H9 (cell line): ENCODE measurements around the gene ZBP1. TPM values are rescaled to one million over a fixed set of nuclear protein-coding genes. Genes with fewer than 3 reads are reported as not detected.

Source experiments
- DNase-seq: peaks from one replicate; pipeline ENCODE4 v3.0.0-alpha.2; 2017
- H2AFZ ChIP-seq: one replicate; pipeline ENCODE4 v1.6.1; 2013; ENCODE audit warnings: mild to moderate bottlenecking, low read length, control low read depth, moderate library complexity
- H2AK5ac ChIP-seq: 2 replicates; pipeline ENCODE4 v1.6.1; 2013; ENCODE audit warnings: low read length, control low read depth, mixed read lengths; ENCODE audit not compliant: insufficient read length
- H2BK120ac ChIP-seq: one replicate; pipeline ENCODE4 v1.6.1; 2013; ENCODE audit warnings: low read depth, mild to moderate bottlenecking, low read length, control low read depth, inconsistent platforms; ENCODE audit not compliant: poor library complexity, severe bottlenecking
- H2BK12ac ChIP-seq: 2 replicates; pipeline ENCODE4 v1.6.1; 2013; ENCODE audit warnings: low read length, control low read depth, mixed read lengths, low read depth; ENCODE audit not compliant: insufficient read length
- H2BK15ac ChIP-seq: 2 replicates; pipeline ENCODE4 v1.6.1; 2013; ENCODE audit warnings: low read depth, low read length, control low read depth
- H2BK20ac ChIP-seq: one replicate; pipeline ENCODE4 v1.6.1; 2013; ENCODE audit warnings: low read depth, mild to moderate bottlenecking, low read length, control low read depth, inconsistent platforms; ENCODE audit not compliant: poor library complexity, severe bottlenecking
- H2BK5ac ChIP-seq: 2 replicates; pipeline ENCODE4 v1.6.1; 2013; ENCODE audit warnings: low read length, control low read depth, mixed read lengths; ENCODE audit not compliant: insufficient read length
- H3K14ac ChIP-seq: 2 replicates; pipeline ENCODE4 v1.6.1; 2013; ENCODE audit warnings: low read length, control low read depth; ENCODE audit not compliant: insufficient read depth
- H3K18ac ChIP-seq: 2 replicates; pipeline ENCODE4 v1.6.1; 2013; ENCODE audit warnings: low read depth, mild to moderate bottlenecking, mixed read lengths, low read length, control low read depth; ENCODE audit not compliant: insufficient read length
- H3K23ac ChIP-seq: 2 replicates; pipeline ENCODE4 v1.6.1; 2013; ENCODE audit warnings: low read length, control low read depth, mixed read lengths, low read depth; ENCODE audit not compliant: insufficient read length
- H3K23me2 ChIP-seq: 2 replicates; pipeline ENCODE4 v1.6.1; 2013; ENCODE audit warnings: low read depth, mild to moderate bottlenecking, mixed read lengths, low read length, control low read depth; ENCODE audit not compliant: insufficient read length, poor library complexity, severe bottlenecking
- H3K27ac ChIP-seq: 2 replicates; pipeline ENCODE4 v1.5.1; 2013; ENCODE audit warnings: low read length, control low read depth, mixed read lengths, low read depth; ENCODE audit not compliant: insufficient read length
- H3K27me3 ChIP-seq: 2 replicates; pipeline ENCODE4 v1.6.1; 2013; ENCODE audit warnings: low read length, control low read depth, inconsistent platforms; ENCODE audit not compliant: insufficient read depth
- H3K4ac ChIP-seq: 2 replicates; pipeline ENCODE4 v1.6.1; 2013; ENCODE audit warnings: low read depth, mild to moderate bottlenecking, control low read depth, inconsistent platforms, low read length, moderate library complexity
- H3K4me1 ChIP-seq: 2 replicates; pipeline ENCODE4 v1.6.1; 2013; ENCODE audit warnings: low read length, control low read depth, inconsistent platforms; ENCODE audit not compliant: insufficient read depth
- H3K4me2 ChIP-seq: 2 replicates; pipeline ENCODE4 v1.6.1; 2013; ENCODE audit warnings: low read length, control low read depth, mixed read lengths; ENCODE audit not compliant: insufficient read length, insufficient read depth
- H3K56ac ChIP-seq: 2 replicates; pipeline ENCODE4 v1.6.1; 2013; ENCODE audit warnings: low read depth, mild to moderate bottlenecking, mixed read lengths, low read length, control low read depth; ENCODE audit not compliant: insufficient read length
- H3K79me1 ChIP-seq: 2 replicates; pipeline ENCODE4 v1.6.1; 2013; ENCODE audit warnings: low read depth, mild to moderate bottlenecking, moderate library complexity, low read length, control low read depth, inconsistent platforms; ENCODE audit not compliant: insufficient read depth, poor library complexity, severe bottlenecking
- H3K79me2 ChIP-seq: 2 replicates; pipeline ENCODE4 v1.6.1; 2013; ENCODE audit warnings: low read length, control low read depth, inconsistent platforms; ENCODE audit not compliant: insufficient read depth
- H3K9ac ChIP-seq: 2 replicates; pipeline ENCODE4 v1.6.1; 2013; ENCODE audit warnings: low read length, control low read depth, mixed read lengths; ENCODE audit not compliant: insufficient read length; ENCODE audit errors: extremely low read depth
- H3K9me3 ChIP-seq: one replicate; pipeline ENCODE4 v1.6.1; 2013; ENCODE audit warnings: low read depth, low read length, inconsistent platforms; ENCODE audit not compliant: control insufficient read depth
- H3T11ph ChIP-seq: one replicate; pipeline ENCODE4 v1.6.1; 2013; ENCODE audit warnings: mild to moderate bottlenecking, low read length, control low read depth, inconsistent platforms
- H4K20me1 ChIP-seq: one replicate; pipeline ENCODE4 v1.6.1; 2013; ENCODE audit not compliant: control insufficient read depth, insufficient read length, insufficient read depth
- H4K5ac ChIP-seq: 2 replicates; pipeline ENCODE4 v1.6.1; 2013; ENCODE audit warnings: low read depth, mild to moderate bottlenecking, mixed read lengths, low read length, control low read depth; ENCODE audit not compliant: insufficient read length
- H4K8ac ChIP-seq: replicated peaks from 2 replicates; pipeline ENCODE4 v1.6.1; 2013; ENCODE audit warnings: low read length, control low read depth, mixed read lengths, low read depth; ENCODE audit not compliant: insufficient read length
- H4K91ac ChIP-seq: 2 replicates; pipeline ENCODE4 v1.6.1; 2013; ENCODE audit warnings: low read depth, mild to moderate bottlenecking, moderate library complexity, mixed read lengths, low read length, control low read depth; ENCODE audit not compliant: insufficient read length
- H3K27ac Mint-ChIP-seq, 3 experiments: 2 replicates in 2 of 3; 3 replicates in 1 of 3; pipeline ENCODE4 v1.8.0; 2020 to 2021; ENCODE audit warnings: mixed read lengths in 3 of 3, mild to moderate bottlenecking in 1 of 3, moderate library complexity in 1 of 3
- H3K27me3 Mint-ChIP-seq: 2 replicates; pipeline ENCODE4 v1.8.0; 2021; ENCODE audit warnings: low read depth, mild to moderate bottlenecking, moderate library complexity, mixed read lengths
- H3K36me3 Mint-ChIP-seq, 3 experiments: 2 replicates in 2 of 3; 3 replicates in 1 of 3; pipeline ENCODE4 v1.8.0; 2020 to 2021; ENCODE audit warnings: low read depth in 3 of 3, mixed read lengths in 3 of 3; ENCODE audit not compliant: insufficient read depth in 1 of 3
- H3K4me1 Mint-ChIP-seq, 2 experiments: 2 replicates each; pipeline ENCODE4 v1.8.0; 2020; ENCODE audit warnings: mixed read lengths in 2 of 2
- H3K4me3 Mint-ChIP-seq, 2 experiments: 2 replicates in 1 of 2; 3 replicates in 1 of 2; pipeline ENCODE4 v1.8.0; 2020 to 2021; ENCODE audit warnings: mild to moderate bottlenecking in 2 of 2, mixed read lengths in 2 of 2, moderate library complexity in 1 of 2
- H3K9me3 Mint-ChIP-seq, 2 experiments: 2 replicates in 1 of 2; 3 replicates in 1 of 2; pipeline ENCODE4 v1.8.0; 2020; ENCODE audit warnings: mild to moderate bottlenecking in 2 of 2, mixed read lengths in 2 of 2, moderate library complexity in 1 of 2
- WGBS: extraction: QIAGEN DNeasy Blood & Tissue Kit; methylation state at CpG from one replicate; pipeline ENCODE4 v1.1.7; 2013; ENCODE audit warnings: missing lambda C conversion rate, low lambda C conversion rate, mixed read lengths; ENCODE audit not compliant: insufficient read length; ENCODE audit errors: extremely low coverage; 5-methylcytosine and 5-hydroxymethylcytosine counted together
- total RNA-seq: library from RNA; stranded (reverse); gene quantifications from 2 replicates; pipeline ENCODE4 v1.2.1, GENCODE V29; 2021
- TF ChIP-seq, protein P1 (sequence below): fragments of 200-600 bp; sonication (generic); conservative IDR thresholded peaks from 3 replicates; pipeline ENCODE4 v1.8.0; 2021; ENCODE audit warnings: antibody characterized with exemption, mild to moderate bottlenecking

Gene ZBP1
- total RNA-seq, 1 experiment from 2014 or later, result not detected

DNA sequence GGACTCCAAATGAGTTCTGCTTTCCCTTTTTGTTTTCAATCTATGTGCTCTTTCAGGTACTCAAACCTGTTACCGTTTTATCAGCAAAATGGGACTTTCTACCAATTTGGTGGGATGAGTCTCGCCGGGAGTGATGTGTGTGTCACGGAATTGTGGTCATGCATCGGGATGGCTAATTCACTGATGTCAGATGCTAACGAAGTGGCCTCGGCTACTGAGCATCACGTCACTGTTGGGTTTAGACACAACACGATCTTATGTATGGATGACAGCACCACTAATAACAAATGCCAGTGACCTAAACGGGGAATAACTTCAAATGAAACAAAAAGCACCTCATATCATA, 61.0 kb downstream of the ZBP1 start:
- Mint-ChIP-seq H3K27ac (no peak overlapping the region), H3K36me3 (no peaks in the 10 kb centered on the region; a peak in 1 of 7 replicates), H3K27me3 (peaks cover 17% of the 10 kb centered on the region), H3K4me1 (peaks cover under 1% of the 10 kb centered on the region in 2 experiments), H3K4me3 (no peak overlapping the region), H3K9me3 (no peaks in the 10 kb centered on the region)
- no peak overlapping the region for H2AK5ac ChIP-seq
- H3T11ph ChIP-seq, result no peak overlapping the region
- H3K23me2 ChIP-seq, result no peaks in the 10 kb centered on the region
- no peaks in the 10 kb centered on the region for H3K9me3 ChIP-seq
- no peaks in the 10 kb centered on the region for H4K20me1 ChIP-seq
- no peak overlapping the region for H3K14ac ChIP-seq
- no peak overlapping the region for H2BK120ac ChIP-seq
- no peak overlapping the region for H3K4ac ChIP-seq
- no CpG with 5 or more reads among the region's 10 CpGs for WGBS
- H2AFZ ChIP-seq, result no peak overlapping the region
- no peak overlapping the region for H4K8ac ChIP-seq
- H3K27ac ChIP-seq, result no peak overlapping the region
- no peaks in the 10 kb centered on the region for H3K27me3 ChIP-seq
- no peak overlapping the region for H3K56ac ChIP-seq
- no peak overlapping the region for H4K91ac ChIP-seq
- H3K79me2 ChIP-seq, result no peaks in the 10 kb centered on the region
- TF ChIP-seq, protein P1, sequence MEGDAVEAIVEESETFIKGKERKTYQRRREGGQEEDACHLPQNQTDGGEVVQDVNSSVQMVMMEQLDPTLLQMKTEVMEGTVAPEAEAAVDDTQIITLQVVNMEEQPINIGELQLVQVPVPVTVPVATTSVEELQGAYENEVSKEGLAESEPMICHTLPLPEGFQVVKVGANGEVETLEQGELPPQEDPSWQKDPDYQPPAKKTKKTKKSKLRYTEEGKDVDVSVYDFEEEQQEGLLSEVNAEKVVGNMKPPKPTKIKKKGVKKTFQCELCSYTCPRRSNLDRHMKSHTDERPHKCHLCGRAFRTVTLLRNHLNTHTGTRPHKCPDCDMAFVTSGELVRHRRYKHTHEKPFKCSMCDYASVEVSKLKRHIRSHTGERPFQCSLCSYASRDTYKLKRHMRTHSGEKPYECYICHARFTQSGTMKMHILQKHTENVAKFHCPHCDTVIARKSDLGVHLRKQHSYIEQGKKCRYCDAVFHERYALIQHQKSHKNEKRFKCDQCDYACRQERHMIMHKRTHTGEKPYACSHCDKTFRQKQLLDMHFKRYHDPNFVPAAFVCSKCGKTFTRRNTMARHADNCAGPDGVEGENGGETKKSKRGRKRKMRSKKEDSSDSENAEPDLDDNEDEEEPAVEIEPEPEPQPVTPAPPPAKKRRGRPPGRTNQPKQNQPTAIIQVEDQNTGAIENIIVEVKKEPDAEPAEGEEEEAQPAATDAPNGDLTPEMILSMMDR, result no peak
- no peak overlapping the region for H2BK20ac ChIP-seq
- DNase-seq, result no peak
- H3K4me1 ChIP-seq, result no peaks in the 10 kb centered on the region
- no peak overlapping the region for H3K9ac ChIP-seq
- H3K79me1 ChIP-seq, result no peaks in the 10 kb centered on the region
- H2BK5ac ChIP-seq, result no peak overlapping the region
- H4K5ac ChIP-seq, result no peak overlapping the region
- H3K4me2 ChIP-seq, result no peak overlapping the region
- no peak overlapping the region for H2BK12ac ChIP-seq
- H2BK15ac ChIP-seq, result no peak overlapping the region
- no peak overlapping the region for H3K18ac ChIP-seq
- no peak overlapping the region for H3K23ac ChIP-seq
